IPS DF 19.7 (cell line): ENCODE data around the gene NKX2-1.
"Not testable (repeated sequence)": the region's sequence is repeated elsewhere in the genome, so short reads cannot be mapped to it uniquely, and the experiment has no call there.

Experiments used
- DNase-seq: peaks from one replicate; pipeline ENCODE4 v3.0.0-alpha.2; 2013; ENCODE audit warnings: low read depth, low spot score

NKX2-1 gene

GRCh38 chr14:36505892-36506731 is 13.9 kb downstream of the NKX2-1 start:
- DNase-seq, result no peak

- DNase-seq, result no peak
These were observed 14.7 kb downstream of the NKX2-1 start for GRCh38 chr14:36505181-36505815.

DNA sequence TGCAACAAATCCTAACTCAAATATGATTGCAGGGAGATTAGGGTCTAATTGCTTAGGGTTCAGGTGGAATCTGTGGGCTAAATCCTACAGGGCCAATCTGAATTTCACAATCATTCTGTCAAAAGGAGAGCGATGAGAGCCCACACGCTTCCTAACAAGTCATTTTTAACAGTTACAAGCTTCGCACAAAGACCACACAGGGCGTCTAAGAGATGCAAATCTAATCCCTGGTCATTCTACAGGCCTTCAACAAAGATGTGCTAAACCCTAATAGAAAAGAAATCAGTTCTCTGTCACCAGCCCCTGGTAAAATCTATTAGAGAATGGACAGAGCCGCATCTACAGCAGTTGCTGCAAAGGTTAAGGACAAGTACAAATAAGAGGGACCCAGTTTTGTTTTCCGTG is 15.3 kb downstream of the NKX2-1 start:
- DNase-seq, result no peak

- DNase-seq, result no peak
These were observed 16.0 kb downstream of the NKX2-1 start for GRCh38 chr14:36503771-36504741.

GRCh38 chr14:36502558-36503508 is 17.2 kb downstream of the NKX2-1 start:
- DNase-seq, result no peak

GRCh38 chr14:36498938-36499337 is 21.1 kb downstream of the NKX2-1 start:
- no peak for DNase-seq

DNA sequence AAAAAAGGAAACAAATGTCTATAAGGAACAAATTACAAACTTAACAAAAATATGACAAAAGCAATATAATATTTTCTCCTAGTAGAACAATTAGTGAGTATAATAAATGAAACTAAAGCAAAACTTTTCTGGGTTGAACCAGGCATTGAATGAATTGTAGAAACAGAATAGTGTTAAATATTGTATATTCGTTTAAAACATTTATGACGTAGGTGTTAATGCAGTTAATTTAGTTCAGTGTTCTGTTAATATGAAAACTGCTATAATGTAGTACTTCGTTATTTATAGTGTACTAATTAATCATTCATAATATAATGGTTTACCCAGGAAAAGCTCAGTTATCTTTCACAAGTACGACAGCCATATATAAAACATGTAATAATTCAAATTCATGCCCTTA is 23.7 kb downstream of the NKX2-1 start:
- DNase-seq, result no peak

GRCh38 chr14:36495666-36496065 is 24.4 kb downstream of the NKX2-1 start:
- DNase-seq, result no peak

DNA sequence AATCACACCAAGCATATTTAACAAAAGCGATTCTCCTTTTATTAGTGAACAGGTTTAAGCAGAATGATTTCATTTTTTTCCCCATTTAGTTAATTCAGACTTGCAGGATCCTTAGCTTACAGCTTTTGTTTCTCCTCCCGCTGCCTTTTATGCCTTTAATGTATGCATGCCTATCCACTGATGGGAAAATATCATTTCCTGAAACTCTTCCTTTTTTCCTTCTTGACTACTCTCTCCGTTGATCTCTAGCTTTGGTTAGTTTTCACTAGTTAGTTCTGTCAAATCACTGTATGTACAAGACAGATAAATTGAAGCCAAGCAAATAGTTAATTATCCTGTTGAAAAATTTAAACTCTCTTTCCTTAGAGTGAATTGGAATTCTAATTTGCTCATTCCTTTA is 26.3 kb downstream of the NKX2-1 start:
- no peak for DNase-seq

DNA sequence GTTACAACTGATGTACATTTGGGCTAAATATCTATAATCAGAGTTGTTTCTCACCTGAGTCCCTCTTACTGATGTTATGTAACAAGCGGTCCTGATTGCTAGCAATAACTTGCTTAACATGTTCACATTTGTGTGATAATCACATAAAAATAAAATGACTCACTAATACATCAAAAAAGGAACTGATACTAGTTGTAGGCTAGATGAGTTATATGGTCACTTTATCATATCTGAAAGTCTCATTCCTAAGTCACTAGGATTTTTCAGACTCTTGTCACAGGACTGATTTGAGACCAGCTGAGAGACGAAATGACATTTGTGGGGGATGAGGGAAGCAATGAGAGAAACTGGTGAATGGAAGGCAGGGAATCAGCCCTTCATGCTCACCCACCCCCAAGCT is 34.3 kb downstream of the NKX2-1 start:
- no peak for DNase-seq

DNA sequence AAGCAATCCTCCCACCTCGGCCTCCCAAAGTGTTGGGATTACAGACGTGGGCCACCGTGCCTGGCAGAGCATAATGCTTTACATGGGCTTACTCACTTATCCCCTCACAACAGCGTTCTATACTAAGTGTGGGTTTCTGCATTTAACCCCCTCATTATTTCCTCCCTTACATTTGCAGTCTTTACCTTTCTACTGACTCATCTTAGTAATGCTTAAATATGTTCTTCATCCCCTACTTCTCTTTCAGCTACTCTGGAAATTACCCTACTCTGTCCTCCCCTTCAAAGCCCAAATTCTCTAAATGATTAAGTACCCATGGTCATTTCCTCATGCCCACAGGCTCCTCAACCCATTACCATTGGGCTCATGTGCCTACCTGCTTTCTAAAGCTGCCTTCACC is 40.7 kb downstream of the NKX2-1 start:
- no peak for DNase-seq

- no peak for DNase-seq
These were observed 41.2 kb downstream of the NKX2-1 start for GRCh38 chr14:36478782-36479181.

- DNase-seq, result no peak
These were observed 42.8 kb downstream of the NKX2-1 start for GRCh38 chr14:36477266-36477665.

DNA sequence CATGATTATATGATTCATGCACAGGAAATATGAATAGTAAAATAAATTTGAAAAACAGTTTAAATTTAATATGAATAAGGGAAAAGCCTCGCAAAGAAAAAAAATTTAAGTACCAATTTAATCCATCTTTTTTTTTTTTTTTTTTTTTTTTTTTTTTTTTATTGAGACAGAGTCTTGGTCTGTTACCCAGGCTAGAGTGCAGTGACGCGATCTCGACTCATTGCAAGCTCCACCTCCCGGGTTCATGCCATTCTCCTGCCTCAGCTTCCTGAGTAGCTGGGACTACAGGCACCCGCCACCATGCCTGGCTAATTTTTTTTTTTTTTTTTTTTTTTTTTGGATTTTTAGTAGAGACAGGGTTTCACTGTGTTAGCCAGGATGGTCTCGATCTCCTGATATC is 44.0 kb downstream of the NKX2-1 start:
- not testable (repeated sequence) for DNase-seq

GRCh38 chr14:36474593-36474992 is 45.4 kb downstream of the NKX2-1 start:
- DNase-seq, result no peak

DNA sequence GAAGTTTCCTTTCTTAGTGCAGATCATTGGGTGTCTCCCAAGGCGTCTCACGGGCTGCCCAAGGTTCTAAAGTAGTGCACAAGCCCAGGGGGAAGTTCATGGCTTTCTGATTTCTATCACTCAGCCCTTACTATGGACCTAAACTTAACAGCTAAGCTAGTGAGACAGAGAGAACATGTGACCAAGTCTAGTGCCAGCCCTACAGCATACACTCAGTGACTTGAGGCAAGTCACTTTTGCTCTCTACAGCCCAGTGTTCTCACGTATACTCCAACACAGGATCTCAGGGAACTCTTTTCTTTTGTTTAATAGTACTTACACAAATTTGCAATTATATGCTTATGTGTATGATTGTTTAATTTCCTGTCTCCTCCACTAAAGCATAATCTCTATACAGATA is 48.6 kb downstream of the NKX2-1 start:
- DNase-seq, result no peak

GRCh38 chr14:36467332-36467731 is 52.7 kb downstream of the NKX2-1 start:
- DNase-seq, result no peak
